K562 (cell line): ENCODE results near the gene ACER1. TPM values are rescaled to one million over a fixed set of nuclear protein-coding genes. Genes with fewer than 3 reads are reported as not detected.

Experiments used
- BCOR ChIP-seq: fragments of 450-650 bp; IDR thresholded peaks from 2 replicates; pipeline ENCODE4 v1.6.1; 2016
- CHD7 ChIP-seq: fragments of 200-600 bp; sonication (generic); IDR thresholded peaks from one replicate; pipeline ENCODE4 v1.6.1; 2012; ENCODE audit warnings: mild to moderate bottlenecking, low read depth, low read length, inconsistent platforms
- CTCF ChIP-seq, 3 experiments: IDR thresholded peaks in 2 of 3; conservative IDR thresholded peaks in 1 of 3; 2 replicates each; pipeline ENCODE4 v1.5.1; 2011 to 2012; ENCODE audit warnings: low read length in 3 of 3, mild to moderate bottlenecking in 3 of 3, control low read depth in 2 of 3, improper control_type of control experiment in 1 of 3, inconsistent platforms in 1 of 3, low read depth in 1 of 3, mixed read lengths in 1 of 3, moderate library complexity in 1 of 3; ENCODE audit not compliant: insufficient read depth in 2 of 3
- HDAC8 ChIP-seq: fragments of 450-650 bp; IDR thresholded peaks from 2 replicates; pipeline ENCODE4 v1.6.1; 2016; ENCODE audit warnings: mild to moderate bottlenecking, missing genetic modification characterization, moderate library complexity, missing compliant biosample characterization
- HNRNPLL ChIP-seq: fragments of 200-400 bp; formaldehyde crosslinking; IDR thresholded peaks from 2 replicates; pipeline ENCODE4 v1.6.1; 2017; ENCODE audit warnings: low read length, low read depth, mild to moderate bottlenecking; ENCODE audit not compliant: poor library complexity, severe bottlenecking
- MEIS2 ChIP-seq: fragments of 450-650 bp; IDR thresholded peaks from 2 replicates; pipeline ENCODE4 v1.6.1; 2014; ENCODE audit warnings: mild to moderate bottlenecking; ENCODE audit not compliant: partially characterized antibody
- ZFP1 ChIP-seq: fragments of 450-650 bp; formaldehyde crosslinking; IDR thresholded peaks from 2 replicates; pipeline ENCODE4 v1.4.0; 2020; ENCODE audit warnings: mild to moderate bottlenecking, mixed read lengths
- ZNF165 ChIP-seq: fragments of 250-450 bp; sonication (Bioruptor Pico); IDR thresholded peaks from 2 replicates; pipeline ENCODE4 v1.4.0; 2020; ENCODE audit warnings: borderline replicate concordance
- ZNF384 ChIP-seq: IDR thresholded peaks from 2 replicates; pipeline ENCODE4 v1.6.1; 2012; ENCODE audit warnings: low read depth, low read length, improper control_type of control experiment
- polyA plus RNA-seq, 8 experiments: library from polyadenylated mRNA; depleted of rRNA in 4 of 8; stranded (reverse) in 5 of 8; unstranded in 3 of 8; fragments of >200 nt; fragmentation: Nextera tagmentation in 2 of 8; fragmentation: Illumina TruSeq in 1 of 8; extraction: Ambion mirVana in 2 of 8; extraction: Trizol in 1 of 8; gene quantifications; 2 replicates each; pipeline versions ENCODE4 v1.2.1 to v1.2.3, GENCODE V29; 2011 to 2014; ENCODE audit warnings: inconsistent platforms in 1 of 8, missing spikeins in 1 of 8
- total RNA-seq, 7 experiments: library from RNA; depleted of rRNA in 6 of 7; stranded (reverse); fragments of >200 nt in 6 of 7; fragmentation: Illumina TruSeq in 2 of 7; extraction: Trizol in 2 of 7; gene quantifications; 2 replicates each; pipeline versions ENCODE4 v1.2.1 to v1.2.3, GENCODE V29; 2011 to 2021; ENCODE audit warnings: low replicate concordance in 1 of 7

The ACER1 gene
- total and polyA plus RNA-seq, 9 of the 15 experiments (the other 6 are each of a cell fraction or from before 2014, with no cell fraction given) = not detected

GRCh38 chr19:6354098-6354674 lies 20.8 kb upstream of the ACER1 start (continued):
- TF ChIP-seq CTCF (IDR thresholded peaks at IDR 0.05 in 2 of 3, conservative IDR thresholded peaks at IDR 0.05 in 1 of 3; ENCODE audit: insufficient read depth in 2 of 3, low read depth in 1 of 3, low read length in 3 of 3) (peak in 2 of 3 experiments; percentile 40 to 47; a peak in 3 of 6 replicates), CHD7 (no peak), ZFP1 (CRISPR knock-in tag) (no peak), HDAC8 (tag) (no peak), BCOR (no peak), HNRNPLL (no peak), ZNF384 (peak; percentile 37; the same call in 1 of the 2 replicates), ZNF165 (CRISPR knock-in tag) (no peak), MEIS2 (no peak)
